PC-9 (cell line): ENCODE results near the gene METTL16. TPM values are rescaled to one million over a fixed set of nuclear protein-coding genes. Genes with fewer than 3 reads are reported as not detected.

Source experiments
- BruUV-seq: library from RNA; stranded (reverse); fragments of 400-500 nt; replicated peaks from 2 replicates; lab custom pipeline; 2021; lab: Mats Ljungman, UMichigan
- CTCF ChIA-PET: fragments of 300-600 bp; sonication (Branson Sonifier 250); formaldehyde crosslinking; loops from one replicate; lab custom pipeline; 2022; ENCODE audit warnings: antibody characterized with exemption; lab: Charles Lee
- POLR2A ChIA-PET: fragments of 300-600 bp; sonication (Branson Sonifier 250); formaldehyde crosslinking; loops from one replicate; lab custom pipeline; 2022; ENCODE audit warnings: antibody characterized with exemption; ENCODE audit not compliant: unreplicated experiment; lab: Charles Lee
- DNase-seq, 2 experiments: peaks; one replicate each; pipeline versions ENCODE4 v3.0.0 to v3.0.0-alpha.2; 2015 to 2022; ENCODE audit warnings: mixed read lengths in 1 of 2
- H2AFZ ChIP-seq: fragments of 200-600 bp; sonication (generic); 2 replicates; pipeline ENCODE4 v1.8.1; 2017; ENCODE audit warnings: antibody characterized with exemption
- H3F3A ChIP-seq: fragments of 200-600 bp; sonication (generic); 2 replicates; pipeline ENCODE4 v1.8.1; 2017; ENCODE audit warnings: antibody characterized with exemption, mild to moderate bottlenecking, low read depth; ENCODE audit not compliant: insufficient read depth
- H3K27ac ChIP-seq: fragments of 200-600 bp; sonication (generic); 2 replicates; pipeline ENCODE4 v1.6.1; 2016; ENCODE audit warnings: mixed run types
- H3K27me3 ChIP-seq: fragments of 200-600 bp; sonication (generic); 2 replicates; pipeline ENCODE4 v1.6.1; 2016; ENCODE audit warnings: low read depth, mixed run types; ENCODE audit not compliant: insufficient read depth
- H3K36me3 ChIP-seq: fragments of 200-600 bp; sonication (generic); 2 replicates; pipeline ENCODE4 v1.6.1; 2016; ENCODE audit warnings: low read depth, mixed run types
- H3K4me1 ChIP-seq: fragments of 200-600 bp; sonication (generic); replicated peaks from 2 replicates; pipeline ENCODE4 v1.6.1; 2016; ENCODE audit warnings: mixed run types; ENCODE audit not compliant: insufficient read depth
- H3K4me2 ChIP-seq: fragments of 200-600 bp; sonication (generic); 2 replicates; pipeline ENCODE4 v1.6.1; 2017; ENCODE audit warnings: mixed run types
- H3K4me3 ChIP-seq: fragments of 200-600 bp; sonication (generic); 2 replicates; pipeline ENCODE4 v1.6.1; 2016; ENCODE audit warnings: mixed run types
- H3K79me2 ChIP-seq: fragments of 200-600 bp; sonication (generic); 2 replicates; pipeline ENCODE4 v1.6.1; 2017; ENCODE audit warnings: low read depth, mixed run types
- H3K9me2 ChIP-seq: fragments of 200-600 bp; sonication (generic); 2 replicates; pipeline ENCODE4 v1.8.1; 2017; ENCODE audit warnings: mild to moderate bottlenecking; ENCODE audit not compliant: insufficient read depth
- H3K9me3 ChIP-seq: fragments of 200-600 bp; sonication (generic); 2 replicates; pipeline ENCODE4 v1.8.1; 2016; ENCODE audit warnings: low read depth; ENCODE audit not compliant: insufficient read depth
- H4K20me1 ChIP-seq: fragments of 200-600 bp; sonication (generic); 2 replicates; pipeline ENCODE4 v1.8.1; 2017; ENCODE audit not compliant: insufficient read depth
- EZH2 ChIP-seq: fragments of 200-600 bp; sonication (generic); IDR thresholded peaks from 2 replicates; pipeline ENCODE4 v1.8.0; 2017; ENCODE audit warnings: antibody characterized with exemption, low read depth
- intact Hi-C: fragments of 100-400 bp; cut with micrococcal nuclease; formaldehyde crosslinking; loops from one replicate; pipeline ENCODE4 v1.10.0; 2022; ENCODE audit not compliant: unreplicated experiment
- total RNA-seq: library from RNA; stranded (reverse); gene quantifications from 2 replicates; pipeline ENCODE4 v1.2.3, GENCODE V29; 2021
- TF ChIP-seq, protein P1 (sequence below): fragments of 200-600 bp; sonication (generic); conservative IDR thresholded peaks from 2 replicates; pipeline ENCODE4 v1.6.1; 2017; ENCODE audit warnings: mixed run types, antibody characterized with exemption, mild to moderate bottlenecking, moderate library complexity

The METTL16 gene
- total RNA-seq, 1 experiment from 2014 or later: 46.2 TPM

DNA sequence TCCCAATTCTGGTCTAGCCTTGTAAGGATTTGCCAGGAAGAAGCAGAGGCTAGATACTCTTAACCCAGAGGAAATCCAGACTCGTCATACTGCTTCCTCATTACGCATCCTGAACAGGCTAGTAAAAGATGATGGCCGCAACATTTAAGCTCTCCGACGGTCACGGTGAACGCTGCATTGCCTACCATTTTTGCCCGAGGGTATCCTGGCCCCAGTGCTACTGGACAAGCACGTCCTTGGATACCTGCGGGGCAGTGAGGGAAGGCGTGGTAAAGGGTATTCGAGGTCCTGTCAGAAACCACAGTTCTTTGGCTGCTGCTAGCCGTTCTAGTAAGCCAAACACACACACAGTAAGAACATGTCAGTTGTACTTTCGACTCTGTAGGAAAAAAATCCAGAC is 36.6 kb downstream of the METTL16 start:
- Histone ChIP-seq H2AFZ (no peak overlapping the region), H3K4me1 (no peaks in the 10 kb centered on the region), H3K9me2 (no peaks in the 10 kb centered on the region), H3F3A (0 out of 2 replicates have a peak, but pooled peaks cover 4% of the 10 kb centered on the region), H3K9me3 (no peaks in the 10 kb centered on the region), H3K27me3 (no peaks in the 10 kb centered on the region), H3K79me2 (peaks cover 6% of the 10 kb centered on the region; the same call in 1 of the 2 replicates), H3K27ac (no peak overlapping the region), H3K4me2 (no peak overlapping the region), H3K4me3 (no peak overlapping the region), H3K36me3 (peaks cover 25% of the 10 kb centered on the region; the same call in 1 of the 2 replicates), H4K20me1 (peaks cover 10% of the 10 kb centered on the region)
- DNase-seq: no peak
- intact Hi-C loops: no loop called here
- CTCF ChIA-PET: no interaction called here
- no TSS peak for BruUV-seq
- TF ChIP-seq, protein P1, sequence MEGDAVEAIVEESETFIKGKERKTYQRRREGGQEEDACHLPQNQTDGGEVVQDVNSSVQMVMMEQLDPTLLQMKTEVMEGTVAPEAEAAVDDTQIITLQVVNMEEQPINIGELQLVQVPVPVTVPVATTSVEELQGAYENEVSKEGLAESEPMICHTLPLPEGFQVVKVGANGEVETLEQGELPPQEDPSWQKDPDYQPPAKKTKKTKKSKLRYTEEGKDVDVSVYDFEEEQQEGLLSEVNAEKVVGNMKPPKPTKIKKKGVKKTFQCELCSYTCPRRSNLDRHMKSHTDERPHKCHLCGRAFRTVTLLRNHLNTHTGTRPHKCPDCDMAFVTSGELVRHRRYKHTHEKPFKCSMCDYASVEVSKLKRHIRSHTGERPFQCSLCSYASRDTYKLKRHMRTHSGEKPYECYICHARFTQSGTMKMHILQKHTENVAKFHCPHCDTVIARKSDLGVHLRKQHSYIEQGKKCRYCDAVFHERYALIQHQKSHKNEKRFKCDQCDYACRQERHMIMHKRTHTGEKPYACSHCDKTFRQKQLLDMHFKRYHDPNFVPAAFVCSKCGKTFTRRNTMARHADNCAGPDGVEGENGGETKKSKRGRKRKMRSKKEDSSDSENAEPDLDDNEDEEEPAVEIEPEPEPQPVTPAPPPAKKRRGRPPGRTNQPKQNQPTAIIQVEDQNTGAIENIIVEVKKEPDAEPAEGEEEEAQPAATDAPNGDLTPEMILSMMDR: no peak
- TF ChIP-seq EZH2: no peak
- POLR2A ChIA-PET: no interaction called here

DNA sequence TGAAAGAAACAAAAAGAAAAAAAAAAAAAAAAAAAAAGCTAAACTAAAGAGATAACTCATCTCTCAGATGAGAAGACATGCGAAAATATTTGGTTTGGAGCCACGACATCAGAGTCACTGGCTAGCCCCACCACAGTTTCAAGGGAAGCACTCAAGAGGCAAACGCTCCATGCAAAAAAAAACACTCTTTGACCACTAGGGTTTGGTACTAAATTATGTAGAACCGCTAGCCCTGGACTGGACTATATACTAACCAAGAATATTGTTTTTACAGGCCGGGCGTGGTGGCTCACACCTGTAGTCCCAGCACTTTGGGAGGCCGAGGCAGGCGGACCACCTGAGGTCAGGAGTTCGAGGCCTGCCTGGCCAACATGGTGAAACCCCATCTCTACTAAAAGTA is 37.3 kb downstream of the METTL16 start:
- DNase-seq: no peak
- Histone ChIP-seq H3F3A (0 out of 2 replicates have a peak, but pooled peaks cover 4% of the 10 kb centered on the region), H2AFZ (no peak overlapping the region), H3K27me3 (no peaks in the 10 kb centered on the region), H3K79me2 (0 out of 2 replicates have a peak, but pooled peaks cover 6% of the 10 kb centered on the region), H3K27ac (no peak overlapping the region), H3K9me2 (no peaks in the 10 kb centered on the region), H3K9me3 (no peaks in the 10 kb centered on the region), H3K36me3 (peaks cover 25% of the 10 kb centered on the region; the same call in 1 of the 2 replicates), H3K4me1 (no peaks in the 10 kb centered on the region), H3K4me3 (no peak overlapping the region), H4K20me1 (peaks cover 10% of the 10 kb centered on the region), H3K4me2 (no peak overlapping the region)
- BruUV-seq: no TSS peak
- ChIA-PET POLR2A (no interaction called here), CTCF (no interaction called here)
- no peak for TF ChIP-seq EZH2
- TF ChIP-seq, protein P1: no peak
- intact Hi-C loops: no loop called here

DNA sequence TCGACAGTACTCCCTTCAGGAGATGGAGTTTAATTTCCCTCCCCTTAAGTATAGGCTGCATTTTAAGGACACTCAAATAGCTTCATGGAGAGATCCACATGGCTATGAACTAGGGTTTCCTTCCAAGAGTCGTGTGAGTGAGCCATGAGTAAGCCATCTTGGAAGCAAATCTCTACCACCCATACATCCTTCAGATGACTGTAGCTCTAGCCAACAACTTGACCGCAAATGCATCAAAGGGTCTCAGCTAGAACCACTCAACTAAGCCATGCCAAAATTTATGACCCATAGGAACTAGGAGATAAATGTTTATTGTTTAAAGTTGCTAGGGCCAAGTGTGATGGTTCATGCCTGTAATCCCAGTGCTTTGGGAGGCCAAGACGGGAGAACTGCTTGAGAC is 43.4 kb downstream of the METTL16 start:
- intact Hi-C loops: no loop called here

More for the DNA sequence above, 43.4 kb downstream of the METTL16 start:
- H2AFZ ChIP-seq: no peak overlapping the region
- H3K9me2 ChIP-seq: no peaks in the 10 kb centered on the region
- peaks cover 6% of the 10 kb centered on the region for H4K20me1 ChIP-seq
- ChIA-PET POLR2A (no interaction called here), CTCF (no interaction called here)
- H3K4me1 ChIP-seq: no peaks in the 10 kb centered on the region
- H3K4me3 ChIP-seq: no peak overlapping the region
- no peak overlapping the region for H3K27ac ChIP-seq
- H3K9me3 ChIP-seq: no peaks in the 10 kb centered on the region
- H3K27me3 ChIP-seq: no peaks in the 10 kb centered on the region
- BruUV-seq: no TSS peak
- H3K79me2 ChIP-seq: no peaks in the 10 kb centered on the region; the same call in 1 of the 2 replicates
- no peak for DNase-seq
- H3K36me3 ChIP-seq: peaks cover 6% of the 10 kb centered on the region
- TF ChIP-seq, protein P1: no peak
- no peak for TF ChIP-seq EZH2
- 0 out of 2 replicates have a peak, but pooled peaks cover 9% of the 10 kb centered on the region for H3F3A ChIP-seq
- H3K4me2 ChIP-seq: no peak overlapping the region
